ENCODE data around the gene SRPK3.

DNA sequence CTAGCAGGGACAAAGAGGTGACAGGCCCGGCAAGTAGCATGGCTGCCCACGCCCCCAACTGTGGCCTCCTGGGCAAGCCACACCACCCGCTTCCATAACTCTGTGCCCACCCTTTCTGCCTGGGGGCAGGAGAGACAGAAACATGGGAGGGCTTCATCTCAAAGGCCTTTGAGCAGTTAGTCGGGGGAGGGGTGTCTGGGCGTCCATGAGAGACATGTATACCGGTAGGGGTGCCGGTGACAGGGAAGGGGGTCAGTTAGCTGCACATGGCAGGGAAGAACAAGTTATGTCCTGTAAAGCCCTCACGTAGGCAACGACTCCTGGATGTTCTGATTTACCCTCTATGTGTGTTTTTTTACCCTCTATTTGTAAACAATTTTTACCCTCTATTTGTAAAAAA is 40.2 kb downstream of the SRPK3 start:
- TF ChIP-seq POLR2A (IDR thresholded peaks at IDR 0.05; ENCODE audit: extremely low read depth, insufficient read length) (no peak), MYC (IDR thresholded peaks at IDR 0.05; ENCODE audit: low read depth, low read length) (no peak)
- TF ChIP-seq, protein P1, sequence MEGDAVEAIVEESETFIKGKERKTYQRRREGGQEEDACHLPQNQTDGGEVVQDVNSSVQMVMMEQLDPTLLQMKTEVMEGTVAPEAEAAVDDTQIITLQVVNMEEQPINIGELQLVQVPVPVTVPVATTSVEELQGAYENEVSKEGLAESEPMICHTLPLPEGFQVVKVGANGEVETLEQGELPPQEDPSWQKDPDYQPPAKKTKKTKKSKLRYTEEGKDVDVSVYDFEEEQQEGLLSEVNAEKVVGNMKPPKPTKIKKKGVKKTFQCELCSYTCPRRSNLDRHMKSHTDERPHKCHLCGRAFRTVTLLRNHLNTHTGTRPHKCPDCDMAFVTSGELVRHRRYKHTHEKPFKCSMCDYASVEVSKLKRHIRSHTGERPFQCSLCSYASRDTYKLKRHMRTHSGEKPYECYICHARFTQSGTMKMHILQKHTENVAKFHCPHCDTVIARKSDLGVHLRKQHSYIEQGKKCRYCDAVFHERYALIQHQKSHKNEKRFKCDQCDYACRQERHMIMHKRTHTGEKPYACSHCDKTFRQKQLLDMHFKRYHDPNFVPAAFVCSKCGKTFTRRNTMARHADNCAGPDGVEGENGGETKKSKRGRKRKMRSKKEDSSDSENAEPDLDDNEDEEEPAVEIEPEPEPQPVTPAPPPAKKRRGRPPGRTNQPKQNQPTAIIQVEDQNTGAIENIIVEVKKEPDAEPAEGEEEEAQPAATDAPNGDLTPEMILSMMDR (IDR thresholded peaks at IDR 0.05; ENCODE audit: low read depth, low read length): no peak
- TF ChIP-seq, protein P2, sequence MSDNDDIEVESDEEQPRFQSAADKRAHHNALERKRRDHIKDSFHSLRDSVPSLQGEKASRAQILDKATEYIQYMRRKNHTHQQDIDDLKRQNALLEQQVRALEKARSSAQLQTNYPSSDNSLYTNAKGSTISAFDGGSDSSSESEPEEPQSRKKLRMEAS (IDR thresholded peaks at IDR 0.05; ENCODE audit: low read depth, low read length): no peak
